A673 (cell line): ENCODE data around the gene CPNE5. TPM values are rescaled to one million over a fixed set of nuclear protein-coding genes. Genes with fewer than 3 reads are reported as not detected.

Experiments
- BruUV-seq: library from RNA; stranded (reverse); fragments of 400-500 nt; replicated peaks from 2 replicates; lab custom pipeline; 2021; lab: Mats Ljungman, UMichigan
- CTCF ChIA-PET: fragments of 300-600 bp; sonication (Branson Sonifier 250); formaldehyde crosslinking; loops from one replicate; lab custom pipeline; 2022; ENCODE audit warnings: antibody characterized with exemption; lab: Charles Lee
- POLR2A ChIA-PET: fragments of 300-600 bp; sonication (Branson Sonifier 250); formaldehyde crosslinking; loops from one replicate; lab custom pipeline; 2022; ENCODE audit warnings: antibody characterized with exemption; ENCODE audit not compliant: low non-redundant PET; lab: Charles Lee
- DNase-seq: peaks from one replicate; pipeline ENCODE4 v3.0.0-alpha.2; 2015; ENCODE audit warnings: low spot score
- H3K27ac ChIP-seq: fragments of 200-600 bp; sonication (generic); 2 replicates; pipeline ENCODE4 v1.5.1; 2016; ENCODE audit warnings: mixed run types, low read depth, mild to moderate bottlenecking, mixed read lengths, antibody characterized with exemption, low read length; ENCODE audit not compliant: poor library complexity, severe bottlenecking
- H3K27me3 ChIP-seq: fragments of 200-600 bp; sonication (generic); replicated peaks from 2 replicates; pipeline ENCODE4 v1.6.1; 2017; ENCODE audit warnings: mixed run types, low read depth, mild to moderate bottlenecking, mixed read lengths, antibody characterized with exemption, low read length; ENCODE audit not compliant: insufficient read depth, poor library complexity
- H3K36me3 ChIP-seq: fragments of 200-600 bp; sonication (generic); 2 replicates; pipeline ENCODE4 v1.6.1; 2016; ENCODE audit warnings: mixed run types, mild to moderate bottlenecking, mixed read lengths, antibody characterized with exemption, low read length; ENCODE audit not compliant: insufficient read depth, poor library complexity, severe bottlenecking
- H3K4me1 ChIP-seq: fragments of 200-600 bp; sonication (generic); 2 replicates; pipeline ENCODE4 v1.6.1; 2017; ENCODE audit warnings: mixed run types, mild to moderate bottlenecking, mixed read lengths, antibody characterized with exemption, low read length; ENCODE audit not compliant: insufficient read depth, poor library complexity, severe bottlenecking
- H3K4me3 ChIP-seq: fragments of 200-600 bp; sonication (generic); 2 replicates; pipeline ENCODE4 v1.5.1; 2016; ENCODE audit warnings: low read depth, mixed run types, mild to moderate bottlenecking, mixed read lengths, low read length; ENCODE audit not compliant: poor library complexity, severe bottlenecking
- H3K9me3 ChIP-seq: fragments of 200-600 bp; sonication (generic); 2 replicates; pipeline ENCODE4 v1.6.1; 2016; ENCODE audit warnings: mixed run types, low read depth, mild to moderate bottlenecking, mixed read lengths, antibody characterized with exemption, low read length; ENCODE audit not compliant: poor library complexity, severe bottlenecking
- EZH2 ChIP-seq: fragments of 200-600 bp; sonication (generic); IDR thresholded peaks from 2 replicates; pipeline ENCODE4 v1.6.1; 2017; ENCODE audit warnings: borderline replicate concordance, low read depth, mild to moderate bottlenecking, mixed read lengths, antibody characterized with exemption, low read length; ENCODE audit not compliant: poor library complexity, severe bottlenecking
- intact Hi-C: fragments of 100-400 bp; cut with micrococcal nuclease; formaldehyde crosslinking; loops from one replicate; pipeline ENCODE4 v1.10.0; 2022; ENCODE audit not compliant: unreplicated experiment
- total RNA-seq: library from RNA; stranded (reverse); gene quantifications from 2 replicates; pipeline ENCODE4 v1.2.3, GENCODE V29; 2021
- TF ChIP-seq, protein P1 (sequence below): fragments of 300-800, 200-600 bp; sonication (generic); conservative IDR thresholded peaks from 2 replicates; pipeline ENCODE4 v1.5.1; 2017; ENCODE audit warnings: low read depth, mild to moderate bottlenecking, antibody characterized with exemption, low read length, moderate library complexity, mixed read lengths

CPNE5 gene
- total RNA-seq, 1 experiment from 2014 or later, result 0.13 TPM

DNA sequence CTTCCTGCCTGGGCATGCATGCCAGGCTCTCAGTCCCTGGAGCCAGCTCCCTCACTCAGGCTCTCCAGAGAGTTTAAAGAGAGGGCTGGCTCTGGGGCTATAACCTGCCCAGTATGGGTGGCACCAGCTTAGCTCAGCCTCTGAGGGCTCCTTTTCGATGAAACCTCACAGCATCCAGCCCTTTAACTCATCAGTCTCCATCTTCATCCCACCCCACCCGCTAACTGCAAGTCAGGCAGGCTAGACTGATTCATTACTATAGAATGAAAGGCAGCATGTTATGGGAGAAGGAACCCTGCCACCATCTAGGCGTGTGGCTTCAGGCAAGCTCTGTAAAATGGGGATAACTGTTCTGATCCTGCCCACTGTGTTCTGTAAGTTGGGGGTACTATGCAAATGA, 88.2 kb downstream of the CPNE5 start:
- TF ChIP-seq, protein P1, sequence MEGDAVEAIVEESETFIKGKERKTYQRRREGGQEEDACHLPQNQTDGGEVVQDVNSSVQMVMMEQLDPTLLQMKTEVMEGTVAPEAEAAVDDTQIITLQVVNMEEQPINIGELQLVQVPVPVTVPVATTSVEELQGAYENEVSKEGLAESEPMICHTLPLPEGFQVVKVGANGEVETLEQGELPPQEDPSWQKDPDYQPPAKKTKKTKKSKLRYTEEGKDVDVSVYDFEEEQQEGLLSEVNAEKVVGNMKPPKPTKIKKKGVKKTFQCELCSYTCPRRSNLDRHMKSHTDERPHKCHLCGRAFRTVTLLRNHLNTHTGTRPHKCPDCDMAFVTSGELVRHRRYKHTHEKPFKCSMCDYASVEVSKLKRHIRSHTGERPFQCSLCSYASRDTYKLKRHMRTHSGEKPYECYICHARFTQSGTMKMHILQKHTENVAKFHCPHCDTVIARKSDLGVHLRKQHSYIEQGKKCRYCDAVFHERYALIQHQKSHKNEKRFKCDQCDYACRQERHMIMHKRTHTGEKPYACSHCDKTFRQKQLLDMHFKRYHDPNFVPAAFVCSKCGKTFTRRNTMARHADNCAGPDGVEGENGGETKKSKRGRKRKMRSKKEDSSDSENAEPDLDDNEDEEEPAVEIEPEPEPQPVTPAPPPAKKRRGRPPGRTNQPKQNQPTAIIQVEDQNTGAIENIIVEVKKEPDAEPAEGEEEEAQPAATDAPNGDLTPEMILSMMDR, result no peak
- TF ChIP-seq EZH2, result no peak
- no peak overlapping the region for H3K27ac ChIP-seq
- POLR2A ChIA-PET, result no interaction called here
- no peaks in the 10 kb centered on the region for H3K4me1 ChIP-seq
- no peak for DNase-seq
- no peaks in the 10 kb centered on the region for H3K9me3 ChIP-seq
- no peaks in the 10 kb centered on the region for H3K27me3 ChIP-seq
- no peaks in the 10 kb centered on the region for H3K36me3 ChIP-seq
- CTCF ChIA-PET, result no interaction called here
- intact Hi-C loops, result no loop called here
- BruUV-seq, result no TSS peak
- no peak overlapping the region for H3K4me3 ChIP-seq

DNA sequence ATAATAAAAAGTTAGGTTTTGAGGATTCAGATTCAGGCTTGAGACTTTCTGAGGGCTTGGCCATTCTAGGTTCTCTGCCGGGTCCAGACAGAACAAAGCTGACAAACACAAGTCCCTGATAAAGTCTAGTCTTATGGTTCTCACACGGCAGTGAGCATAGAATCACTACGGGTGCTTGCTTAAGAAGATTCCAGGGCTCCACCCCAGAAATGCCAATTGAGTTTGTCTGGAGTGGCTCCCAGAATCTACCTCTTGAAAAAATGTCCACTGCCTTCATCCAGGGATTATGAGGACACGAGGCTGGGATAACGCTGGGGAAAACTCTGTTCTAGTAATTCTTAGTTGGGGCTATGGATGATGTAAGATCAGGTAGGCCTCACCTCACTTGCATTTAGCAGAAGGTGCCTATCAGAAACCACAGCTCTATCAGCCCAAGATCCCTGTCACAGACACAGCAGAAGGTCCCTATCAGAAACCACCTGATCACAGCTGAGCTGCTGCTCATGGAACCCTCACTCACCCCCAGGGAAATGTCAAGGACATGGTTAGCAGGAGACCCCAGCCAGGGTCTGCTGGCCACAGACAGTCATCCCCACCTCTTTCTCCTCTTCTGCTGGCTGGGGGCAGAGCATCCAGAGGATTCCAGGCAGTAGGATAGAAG, 89.3 kb downstream of the CPNE5 start:
- no peak for TF ChIP-seq EZH2
- TF ChIP-seq, protein P1, result no peak
- BruUV-seq, result no TSS peak
- Histone ChIP-seq H3K4me1 (no peaks in the 10 kb centered on the region), H3K36me3 (no peaks in the 10 kb centered on the region), H3K9me3 (no peaks in the 10 kb centered on the region), H3K27ac (no peak overlapping the region), H3K4me3 (no peak overlapping the region), H3K27me3 (no peaks in the 10 kb centered on the region)
- intact Hi-C loops, result no loop called here
- ChIA-PET POLR2A (no interaction called here), CTCF (no interaction called here)
- no peak for DNase-seq

DNA sequence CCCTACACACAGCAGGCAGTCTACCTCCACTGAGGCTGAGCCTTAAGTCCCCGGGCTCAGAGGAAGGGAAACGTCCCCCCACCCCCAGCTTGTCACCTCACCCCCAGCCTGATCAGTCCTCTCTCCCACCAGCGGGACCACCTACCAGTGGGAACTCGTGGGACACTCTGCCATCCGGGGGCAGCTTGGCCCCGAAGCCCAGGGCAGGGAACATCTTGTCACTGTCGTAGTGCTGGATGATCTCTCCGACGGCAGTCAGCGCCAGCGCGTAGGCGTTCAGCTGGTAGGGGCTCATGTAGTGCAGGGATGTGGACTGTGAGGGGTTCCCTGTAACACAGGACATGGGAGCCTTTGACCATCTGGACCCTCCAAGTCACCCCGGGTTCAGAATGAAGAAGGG, 93.0 kb downstream of the CPNE5 start:
- ChIA-PET CTCF (no interaction called here), POLR2A (no interaction called here)

More for the DNA sequence above, 93.0 kb downstream of the CPNE5 start:
- no TSS peak for BruUV-seq
- intact Hi-C loops, result no loop called here
- no peaks in the 10 kb centered on the region for H3K9me3 ChIP-seq
- TF ChIP-seq, protein P1, result no peak
- TF ChIP-seq EZH2, result no peak
- H3K4me3 ChIP-seq, result no peak overlapping the region
- DNase-seq, result no peak
- H3K4me1 ChIP-seq, result no peaks in the 10 kb centered on the region
- H3K27ac ChIP-seq, result no peak overlapping the region
- no peaks in the 10 kb centered on the region for H3K27me3 ChIP-seq
- no peaks in the 10 kb centered on the region for H3K36me3 ChIP-seq
